NCI-H69 (cell line): ENCODE measurements around the gene IRF2BP2.
"Not testable (repeated sequence)": the region's sequence is repeated elsewhere in the genome, so short reads cannot be mapped to it uniquely, and the experiment has no call there.

Experiments used
- DNase-seq: peaks from one replicate; lab custom pipeline; 2025; lab: John Stamatoyannopoulos, UW

Gene IRF2BP2

GRCh38 chr1:234610061-234610665, at the start of gene IRF2BP2:
Gene IRF2BP2 (minus strand): TSS chr1:234610178. CDS start chr1:234609494, 684 bp downstream.
- DNase-seq, result peak; percentile 97

GRCh38 chr1:234659538-234659937, 49.6 kb upstream of the IRF2BP2 start:
- no peak for DNase-seq

- no peak for DNase-seq
Observed at GRCh38 chr1:234658138-234658537, 48.2 kb upstream of the IRF2BP2 start.

GRCh38 chr1:234656944-234657654, 47.1 kb upstream of the IRF2BP2 start:
- DNase-seq, result peak; percentile 60

- no peak for DNase-seq
Observed at GRCh38 chr1:234656070-234656895, 46.3 kb upstream of the IRF2BP2 start.

GRCh38 chr1:234655328-234656069, 45.5 kb upstream of the IRF2BP2 start:
- DNase-seq, result peak; percentile 56

GRCh38 chr1:234654002-234654733, 44.2 kb upstream of the IRF2BP2 start:
- DNase-seq, result no peak

- DNase-seq, result no peak
Observed at GRCh38 chr1:234649432-234650081, 39.6 kb upstream of the IRF2BP2 start.

GRCh38 chr1:234647758-234648157, 37.8 kb upstream of the IRF2BP2 start:
- DNase-seq, result peak; percentile 73

- DNase-seq, result peak; percentile 96
Observed at GRCh38 chr1:234647245-234647644, 37.3 kb upstream of the IRF2BP2 start.

- DNase-seq, result no peak
Observed at GRCh38 chr1:234645964-234646363, 36.0 kb upstream of the IRF2BP2 start.

GRCh38 chr1:234645474-234645953, 35.5 kb upstream of the IRF2BP2 start:
- DNase-seq, result peak; percentile 27

- DNase-seq, result no peak
Observed at GRCh38 chr1:234644928-234645327, 35.0 kb upstream of the IRF2BP2 start.

- DNase-seq, result no peak
Observed at GRCh38 chr1:234643850-234644134, 33.8 kb upstream of the IRF2BP2 start.

- no peak for DNase-seq
Observed at GRCh38 chr1:234643111-234643849, 33.3 kb upstream of the IRF2BP2 start.

GRCh38 chr1:234642428-234642827, 32.5 kb upstream of the IRF2BP2 start:
- DNase-seq, result no peak

GRCh38 chr1:234639961-234640360, 30.0 kb upstream of the IRF2BP2 start:
- no peak for DNase-seq

GRCh38 chr1:234638832-234639799, 29.1 kb upstream of the IRF2BP2 start:
- DNase-seq, result peak; percentile 81

- not testable (repeated sequence) for DNase-seq
Observed at GRCh38 chr1:234634922-234635321, 24.9 kb upstream of the IRF2BP2 start.
